HG03135 (cell line): ENCODE results near the gene CLBA1.

ENCODE experiments used
- ATAC-seq: cut with Tn5 transposase; IDR thresholded peaks from one replicate; pipeline ENCODE4 v1.9.1; 2021; ENCODE audit warnings: mild to moderate bottlenecking, moderate library complexity; ENCODE audit not compliant: unreplicated experiment

The CLBA1 gene

DNA sequence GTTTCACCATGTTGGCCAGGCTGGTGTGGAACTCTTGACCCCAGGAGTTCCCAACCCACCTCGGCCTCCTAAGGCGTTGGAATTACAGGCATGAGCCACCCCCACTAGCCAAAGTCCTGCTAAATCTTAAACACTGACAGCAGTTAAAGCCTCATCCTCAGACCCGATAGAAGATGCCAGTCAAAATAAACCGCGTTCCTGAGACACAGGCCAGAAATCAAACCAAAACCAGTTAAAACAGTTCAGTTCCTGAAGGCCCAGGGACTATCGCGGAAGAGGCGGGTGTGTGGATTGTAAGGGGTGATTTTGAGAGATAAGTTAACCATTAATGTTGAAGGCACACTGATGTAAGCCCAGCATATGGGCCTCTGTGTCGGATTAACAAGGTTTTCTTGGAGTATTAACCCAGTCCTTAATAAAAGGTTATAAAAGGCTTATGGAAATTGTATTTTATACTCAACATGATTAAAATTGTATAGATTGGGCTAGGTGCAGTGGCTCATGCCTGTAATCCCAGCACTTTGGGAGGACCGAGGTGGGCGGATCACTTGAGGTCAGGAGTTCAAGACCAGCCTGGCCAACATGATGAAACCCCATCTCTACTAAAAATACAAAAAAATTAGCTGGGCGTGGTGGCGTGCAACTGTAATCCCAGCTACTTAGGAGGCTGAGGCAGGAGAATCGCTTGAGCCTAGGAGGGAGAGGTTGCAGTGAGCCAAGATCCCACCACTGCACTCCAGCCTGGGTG, 54.0 kb downstream of the CLBA1 start:
- no peak for ATAC-seq

DNA sequence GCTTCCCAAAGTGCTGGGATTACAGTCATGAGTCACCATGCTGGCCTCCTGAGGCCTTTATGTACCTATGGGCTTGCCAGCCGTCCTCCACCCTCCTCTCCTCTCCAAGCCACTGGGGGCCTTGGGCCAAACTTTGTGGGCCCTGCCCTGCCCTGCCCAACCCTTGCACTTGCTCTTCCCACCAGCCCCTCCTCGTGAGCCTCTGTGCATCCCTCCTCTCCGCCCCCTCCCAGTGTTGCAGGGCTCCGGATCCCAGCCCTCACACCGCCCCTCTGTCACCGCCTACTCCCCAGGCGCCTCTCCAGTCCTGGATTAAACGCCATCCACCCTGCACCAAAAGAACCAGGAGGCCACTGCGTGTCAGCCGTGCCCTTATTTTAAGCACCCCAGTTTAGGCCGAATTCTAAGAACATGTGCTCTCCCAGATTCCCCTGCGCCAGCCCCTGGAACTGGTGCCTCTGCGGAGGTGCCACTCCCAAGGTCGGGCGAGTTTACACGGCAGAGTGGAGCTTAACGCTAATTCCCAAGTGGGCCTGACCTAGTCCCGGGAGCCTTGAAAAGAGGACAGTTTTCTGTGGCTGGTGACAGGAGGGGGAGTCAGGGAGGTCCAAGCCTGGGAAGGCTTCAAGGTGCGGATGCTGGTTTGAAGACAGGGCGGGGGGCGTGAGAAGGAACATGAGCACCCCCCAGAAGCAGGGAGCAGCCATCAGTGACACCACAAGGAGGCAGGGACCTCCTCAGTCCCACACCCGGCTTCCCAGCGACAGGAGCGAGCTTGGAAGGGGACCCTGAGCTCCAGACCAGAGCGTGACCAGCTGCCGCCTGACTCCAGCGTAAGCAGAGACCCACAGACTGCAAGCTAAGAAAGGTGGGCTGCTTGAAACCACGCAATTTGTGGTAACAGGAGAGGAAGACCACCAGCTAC, 56.5 kb downstream of the CLBA1 start:
- no peak for ATAC-seq

DNA sequence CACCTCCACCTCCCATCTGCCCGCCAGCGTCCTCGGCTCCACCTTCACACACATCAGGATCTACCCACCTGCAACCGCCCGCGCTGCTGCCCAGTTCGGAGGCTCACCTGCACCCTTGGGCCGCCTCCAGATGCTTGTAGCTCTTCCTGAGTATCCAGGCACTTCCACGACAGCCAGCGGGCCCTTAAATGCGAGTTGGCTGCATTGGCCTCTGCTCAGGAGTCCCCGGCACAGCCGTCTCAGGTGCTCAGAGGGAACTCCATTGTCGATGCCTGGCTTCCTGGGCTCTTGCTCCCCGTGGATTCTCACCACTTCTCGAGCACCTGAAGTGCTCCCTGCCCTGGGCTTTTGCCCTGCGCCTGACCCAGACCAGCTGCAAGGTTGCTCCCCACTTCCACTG, 57.2 kb downstream of the CLBA1 start:
- no peak for ATAC-seq

DNA sequence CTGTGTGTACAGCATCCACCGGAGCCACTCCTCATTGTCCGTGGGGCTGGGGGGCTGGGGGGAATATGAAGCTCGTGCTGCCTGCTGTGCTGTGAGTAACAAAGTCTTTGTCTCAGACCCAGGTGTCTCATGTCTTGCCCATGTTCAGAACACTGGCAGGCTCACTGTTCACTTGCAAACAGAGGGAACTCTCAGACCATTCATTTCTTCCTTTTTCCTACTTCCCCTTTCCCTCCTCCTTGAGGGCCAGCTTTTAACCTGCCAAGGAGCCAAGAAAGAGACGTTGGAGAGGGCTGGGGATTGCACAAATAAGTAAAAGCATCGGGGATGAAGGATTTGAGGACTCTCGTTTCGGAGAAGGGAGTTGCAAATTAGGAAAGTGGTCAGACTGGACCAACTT, 58.1 kb downstream of the CLBA1 start:
- ATAC-seq, result no peak
